ENCODE results near the gene TAF4. TPM values are rescaled to one million over a fixed set of nuclear protein-coding genes. Genes with fewer than 3 reads are reported as not detected.

The TAF4 gene
- total and polyA plus RNA-seq, 8 donors: 14.1 to 21.0 (median 17.1) TPM

DNA sequence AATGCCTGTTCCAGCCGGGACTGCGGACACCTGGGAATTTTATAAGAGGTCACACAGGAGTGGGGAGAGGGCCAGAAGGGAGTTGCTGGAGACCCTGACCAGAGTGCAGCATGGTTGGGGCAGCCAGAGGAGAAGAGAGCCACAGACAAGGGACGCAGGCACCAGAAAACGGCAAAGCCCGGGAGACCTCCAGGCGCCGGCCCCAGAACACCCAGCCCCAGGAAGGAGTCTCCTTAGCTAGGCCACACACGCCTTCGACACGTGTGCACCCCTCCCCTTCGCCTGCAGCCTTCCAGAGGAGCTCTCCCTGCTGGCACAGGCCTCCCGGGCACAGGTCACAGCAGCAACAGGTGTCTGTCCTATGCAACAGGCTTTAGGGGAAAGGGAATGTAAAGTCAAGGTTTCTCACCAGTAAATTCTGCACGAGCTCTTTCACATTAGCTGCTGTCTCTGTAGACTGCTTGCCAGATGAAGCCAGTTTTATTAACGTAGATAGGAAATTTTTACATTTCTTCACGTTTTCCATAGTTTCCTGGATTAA is 57.0 kb downstream of the TAF4 start:
- H3K4me1 ChIP-seq: no peaks in the 10 kb centered on the region
- H3K4me3 ChIP-seq: no peak overlapping the region
- intact Hi-C loops (cut with DNase I): no loop called here
- no peak for ATAC-seq
- DNase-seq: no peak
- no peaks in the 10 kb centered on the region for H3K9me3 ChIP-seq
- TF ChIP-seq CTCF (IDR thresholded peaks at IDR 0.05): no peak
- no peaks in the 10 kb centered on the region for H3K27me3 ChIP-seq
- no peak overlapping the region for H3K27ac ChIP-seq
- H3K36me3 ChIP-seq: peaks cover 0 to 90% of the 10 kb centered on the region in 2 donors

DNA sequence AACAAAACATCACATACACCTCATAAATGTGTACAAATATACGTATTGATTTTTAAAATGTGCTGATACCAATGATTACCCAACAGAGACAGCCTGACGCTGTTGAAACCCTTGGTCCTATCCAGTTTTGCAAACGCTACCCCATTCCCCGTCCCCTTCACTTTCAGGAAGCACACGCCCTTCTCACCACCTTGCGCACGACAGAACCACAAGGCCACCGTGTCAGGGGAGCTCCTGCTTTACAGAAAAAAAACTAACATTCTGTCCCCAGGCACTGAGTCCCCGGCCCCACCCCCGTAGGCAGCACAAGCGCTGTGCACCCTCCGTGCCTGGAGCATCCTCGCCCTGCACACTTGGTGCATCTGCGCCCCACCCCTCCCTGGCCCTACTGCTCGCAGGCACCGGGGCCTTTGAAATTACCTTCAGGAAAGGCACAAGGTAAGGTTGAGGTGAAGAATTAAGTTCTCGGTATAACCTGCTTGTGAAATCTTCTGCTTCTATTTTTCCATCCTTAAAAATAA is 58.5 kb downstream of the TAF4 start:
- H3K36me3 ChIP-seq: peaks cover 0 to 91% of the 10 kb centered on the region in 2 donors
- no peak overlapping the region for H3K4me3 ChIP-seq
- no peaks in the 10 kb centered on the region for H3K4me1 ChIP-seq
- ATAC-seq (no peak), DNase-seq (no peak)
- no peak overlapping the region for H3K27ac ChIP-seq
- no peak for TF ChIP-seq CTCF (IDR thresholded peaks at IDR 0.05)
- H3K27me3 ChIP-seq: no peaks in the 10 kb centered on the region
- intact Hi-C loops (cut with DNase I): no loop called here
- H3K9me3 ChIP-seq: no peaks in the 10 kb centered on the region

GRCh38 chr20:62006482-62006881 is 59.2 kb downstream of the TAF4 start:
- Histone ChIP-seq H3K4me1 (no peaks in the 10 kb centered on the region), H3K4me3 (no peak overlapping the region), H3K9me3 (no peaks in the 10 kb centered on the region), H3K27ac (no peak overlapping the region), H3K36me3 (peaks cover 0 to 91% of the 10 kb centered on the region in 2 donors), H3K27me3 (no peaks in the 10 kb centered on the region)
- DNase-seq: no peak
- no peak for TF ChIP-seq CTCF (IDR thresholded peaks at IDR 0.05)
- intact Hi-C loops (cut with DNase I): no loop called here
- ATAC-seq: no peak

DNA sequence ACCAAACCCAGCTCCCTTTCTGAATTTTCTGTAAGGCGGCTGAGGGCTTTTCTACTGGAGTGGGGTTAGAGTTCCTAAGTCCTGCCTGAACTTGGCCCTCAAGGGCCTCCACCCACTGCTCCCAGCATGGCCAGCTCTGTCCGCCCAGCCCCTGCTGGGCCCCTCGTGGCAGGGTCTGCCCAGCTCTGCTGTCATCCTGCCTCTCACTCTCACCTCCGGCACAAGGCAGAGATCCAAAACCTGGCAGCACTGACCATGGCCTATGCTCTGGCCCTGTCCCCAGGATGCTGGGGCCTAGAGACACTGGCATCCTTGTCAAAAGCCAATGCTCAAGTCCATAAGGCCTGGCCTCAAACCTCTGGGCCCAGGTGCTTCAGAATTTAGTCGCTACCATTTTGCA is 61.1 kb downstream of the TAF4 start:
- ATAC-seq (no peak), DNase-seq (no peak)
- Histone ChIP-seq H3K9me3 (no peaks in the 10 kb centered on the region), H3K4me1 (no peaks in the 10 kb centered on the region), H3K27ac (no peak overlapping the region), H3K4me3 (no peak overlapping the region), H3K27me3 (no peaks in the 10 kb centered on the region), H3K36me3 (peaks cover 0 to 99% of the 10 kb centered on the region in 2 donors)
- no peak for TF ChIP-seq CTCF (IDR thresholded peaks at IDR 0.05)
- intact Hi-C loops (cut with DNase I): no loop called here

- H3K36me3 ChIP-seq: peaks cover 0 to 99% of the 10 kb centered on the region in 2 donors
- H3K4me1 ChIP-seq: no peaks in the 10 kb centered on the region
- DNase-seq (peak in 1 of 4 donors; percentile 61), ATAC-seq (no peak)
- H3K9me3 ChIP-seq: no peaks in the 10 kb centered on the region
- H3K27me3 ChIP-seq: no peaks in the 10 kb centered on the region
- H3K27ac ChIP-seq: no peak overlapping the region
- intact Hi-C loops (cut with DNase I): no loop called here
- TF ChIP-seq CTCF (IDR thresholded peaks at IDR 0.05): no peak
- no peak overlapping the region for H3K4me3 ChIP-seq
Measured at GRCh38 chr20:62003567-62004405, 61.9 kb downstream of the TAF4 start.
